GM12878 (cell line): ENCODE data around the gene COL5A1. TPM values are rescaled to one million over a fixed set of nuclear protein-coding genes. Genes with fewer than 3 reads are reported as not detected.

Source experiments
- ATAC-seq: fragments of 200-7000 bp; cut with Tn5 transposase; 3 replicates; pipeline ENCODE4 v1.9.1; 2020; ENCODE audit warnings: mild to moderate bottlenecking, moderate library complexity
- BruUV-seq: library from RNA; stranded (reverse); fragments of 400-500 nt; replicated peaks from 2 replicates; lab custom pipeline; 2021; lab: Mats Ljungman, UMichigan
- CTCF ChIA-PET: fragments of 300-600 bp; sonication (Branson Sonifier 250); formaldehyde crosslinking; extraction: SDS; loops from one replicate; lab custom pipeline; 2021; ENCODE audit warnings: inconsistent platforms; lab: Yijun Ruan, JAX
- POLR2A ChIA-PET: fragments of 350-600 bp; formaldehyde crosslinking; extraction: SDS; loops from one replicate; lab custom pipeline; 2021; ENCODE audit warnings: inconsistent platforms; lab: Charles Lee
- RAD21 ChIA-PET: fragments of 300-600 bp; sonication (Branson Sonifier 250); formaldehyde crosslinking; loops from one replicate; lab custom pipeline; 2023; ENCODE audit warnings: antibody characterized with exemption; ENCODE audit not compliant: unreplicated experiment; lab: Charles Lee
- SMC1A ChIA-PET: fragments of 300-600 bp; sonication (Branson Sonifier 250); formaldehyde crosslinking; loops from one replicate; lab custom pipeline; 2023; ENCODE audit not compliant: unreplicated experiment, uncharacterized antibody; lab: Charles Lee
- DNase-seq: peaks from one replicate; pipeline ENCODE4 v3.0.0-alpha.2; 2011; ENCODE audit warnings: low read depth, low spot score
- FAIRE-seq: peaks from 3 replicates; lab custom pipeline; 2011; peaks lifted over from hg19 to GRCh38; lab: Jason Lieb, UNC
- H2AFZ ChIP-seq: 2 replicates; pipeline ENCODE4 v1.6.0; 2011; ENCODE audit warnings: low read depth, low read length, control low read depth; ENCODE audit not compliant: control insufficient read depth
- H3K27ac ChIP-seq: 2 replicates; pipeline ENCODE4 v1.5.1; 2011; ENCODE audit warnings: control low read depth; ENCODE audit not compliant: control insufficient read depth, insufficient read depth
- H3K27me3 ChIP-seq, 2 experiments: replicated peaks in 1 of 2; 2 replicates each; pipeline versions ENCODE4 v1.6.0 to v1.6.1; 2011; ENCODE audit warnings: low read length in 1 of 2; ENCODE audit not compliant: control insufficient read depth in 2 of 2, insufficient read depth in 2 of 2
- H3K36me3 ChIP-seq, 2 experiments: 2 replicates each; pipeline ENCODE4 v1.5.1; 2011; ENCODE audit warnings: low read length in 1 of 2; ENCODE audit not compliant: control insufficient read depth in 2 of 2, insufficient read depth in 2 of 2
- H3K4me1 ChIP-seq: 2 replicates; pipeline ENCODE4 v1.6.1; 2011; ENCODE audit warnings: mild to moderate bottlenecking, low read length, moderate library complexity, mixed read lengths; ENCODE audit not compliant: control insufficient read depth, insufficient read depth
- H3K4me2 ChIP-seq: 2 replicates; pipeline ENCODE4 v1.6.0; 2011; ENCODE audit warnings: control low read depth; ENCODE audit not compliant: control insufficient read depth, insufficient read depth
- H3K4me3 ChIP-seq: fragments of 200-600 bp; sonication (generic); 2 replicates; pipeline ENCODE4 v1.5.1; 2016
- H3K79me2 ChIP-seq: 2 replicates; pipeline ENCODE4 v1.6.0; 2011; ENCODE audit warnings: low read length; ENCODE audit not compliant: control insufficient read depth, insufficient read depth
- H3K9ac ChIP-seq: 2 replicates; pipeline ENCODE4 v1.8.0; 2011; ENCODE audit warnings: low read length, control low read depth, mixed read lengths; ENCODE audit not compliant: control insufficient read depth, insufficient read depth
- H3K9me3 ChIP-seq: replicated peaks from 3 replicates; pipeline ENCODE4 v1.5.1; 2011; ENCODE audit warnings: mild to moderate bottlenecking, low read length; ENCODE audit not compliant: control insufficient read depth, insufficient read depth
- H4K20me1 ChIP-seq: 2 replicates; pipeline ENCODE4 v1.6.0; 2011; ENCODE audit not compliant: control insufficient read depth, insufficient read depth
- CHD1 ChIP-seq: IDR thresholded peaks from 2 replicates; pipeline ENCODE4 v1.6.1; 2012; ENCODE audit warnings: low read depth, low read length, improper control_type of control experiment
- DPF2 ChIP-seq: fragments of 450-650 bp; IDR thresholded peaks from 2 replicates; pipeline ENCODE4 v1.6.1; 2017; ENCODE audit warnings: mild to moderate bottlenecking
- IKZF2 ChIP-seq, 2 experiments: fragments of 450-650 bp; IDR thresholded peaks; 2 replicates each; pipeline ENCODE4 v1.6.1; 2017; ENCODE audit warnings: mild to moderate bottlenecking in 2 of 2, moderate library complexity in 2 of 2
- JUND ChIP-seq: IDR thresholded peaks from 2 replicates; pipeline ENCODE4 v1.6.1; 2012; ENCODE audit warnings: low read depth, mild to moderate bottlenecking, low read length, improper control_type of control experiment, moderate library complexity
- MTA3 ChIP-seq: IDR thresholded peaks from 2 replicates; pipeline ENCODE4 v1.6.1; 2012; ENCODE audit warnings: low read length, inconsistent platforms, borderline replicate concordance
- MYC ChIP-seq: IDR thresholded peaks from 2 replicates; pipeline ENCODE4 v1.6.1; 2011; ENCODE audit warnings: mild to moderate bottlenecking, low read length, moderate library complexity, inconsistent platforms; ENCODE audit not compliant: insufficient read depth, insufficient replicate concordance, insufficient read length, severe bottlenecking
- NR2C2 ChIP-seq: IDR thresholded peaks from 2 replicates; pipeline ENCODE4 v1.6.1; 2011; ENCODE audit warnings: borderline replicate concordance, low read depth; ENCODE audit not compliant: control insufficient read depth, insufficient read length
- SP1 ChIP-seq: IDR thresholded peaks from one replicate; pipeline ENCODE4 v1.6.1; 2011; ENCODE audit warnings: low read depth, low read length
- SREBF1 ChIP-seq: IDR thresholded peaks from 2 replicates; pipeline ENCODE4 v1.6.1; 2012; ENCODE audit warnings: mild to moderate bottlenecking, low read length
- TCF12 ChIP-seq: IDR thresholded peaks from 2 replicates; pipeline ENCODE4 v1.6.1; 2011; ENCODE audit warnings: low read depth, mild to moderate bottlenecking, low read length
- WGBS: methylation state at CpG from one replicate; pipeline ENCODE4 v1.1.6; 2016; ENCODE audit warnings: low lambda C conversion rate; ENCODE audit not compliant: insufficient replicate concordance, insufficient coverage; ENCODE audit errors: missing lambda C conversion rate; 5-methylcytosine and 5-hydroxymethylcytosine counted together
- in situ Hi-C: fragments of 300-500 bp; cut with MboI; formaldehyde crosslinking; loops from 9 replicates; pipeline ENCODE4 v1.14.3; 2018; ENCODE audit warnings: mixed read lengths
- intact Hi-C: fragments of 100-400 bp; cut with micrococcal nuclease; formaldehyde crosslinking; loops from one replicate; pipeline ENCODE4 v1.14.2; 2022; ENCODE audit not compliant: unreplicated experiment
- polyA plus RNA-seq, 11 experiments: library from polyadenylated mRNA; depleted of rRNA in 4 of 11; unstranded in 6 of 11; stranded (reverse) in 5 of 11; fragments of >200 nt; fragmentation: Nextera tagmentation in 4 of 11; fragmentation: Illumina TruSeq in 1 of 11; extraction: Ambion mirVana in 4 of 11; extraction: Trizol in 1 of 11; gene quantifications; 1 replicate in 1 of 11; 2 replicates in 10 of 11; pipeline versions ENCODE4 v1.2.1 to v1.2.3, GENCODE V29; 2011 to 2016; ENCODE audit warnings: inconsistent platforms in 2 of 11, missing spikeins in 2 of 11, low read depth in 1 of 11
- total RNA-seq, 4 experiments: library from RNA; depleted of rRNA in 3 of 4; stranded (reverse); fragments of >200 nt in 3 of 4; fragmentation: Illumina TruSeq in 1 of 4; extraction: Trizol in 1 of 4; gene quantifications; 2 replicates each; pipeline versions ENCODE4 v1.2.1 to v1.2.3, GENCODE V29; 2013 to 2021
- TF ChIP-seq, protein P1 (sequence below): IDR thresholded peaks from 2 replicates; pipeline ENCODE4 v1.6.1; 2012; ENCODE audit warnings: low read length, inconsistent platforms
- TF ChIP-seq, protein P2 (sequence below): fragments of 450-650 bp; formaldehyde crosslinking; IDR thresholded peaks from 2 replicates; pipeline ENCODE4 v1.4.0; 2020; ENCODE audit warnings: mild to moderate bottlenecking, moderate library complexity

Gene COL5A1
- total and polyA plus RNA-seq, 10 of the 15 experiments (the other 5 are each of a cell fraction or from before 2014, with no cell fraction given), result under 0.01 to 0.15 (median 0.13) TPM; not detected in 4

DNA sequence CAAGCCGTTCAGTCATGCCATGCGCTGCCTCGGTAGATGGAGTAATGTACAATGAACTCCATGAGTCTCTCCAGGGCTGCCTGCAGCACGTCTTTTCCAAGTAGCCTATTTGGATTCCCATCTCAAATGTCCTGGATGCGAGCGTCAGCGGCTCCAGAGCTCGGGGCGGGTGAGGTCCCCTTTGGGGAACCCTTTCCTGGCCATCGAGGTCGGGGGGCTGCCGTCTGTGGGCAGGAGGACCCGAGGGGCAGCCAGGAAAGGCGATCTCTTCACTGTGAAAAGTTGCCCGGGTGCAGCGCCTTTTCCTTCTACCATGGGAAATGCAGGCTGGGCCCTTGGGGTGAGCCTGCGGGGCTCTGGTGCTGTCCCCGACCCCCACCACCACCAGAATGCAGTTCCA lies 202.1 kb downstream of the COL5A1 start:
- Histone ChIP-seq H3K4me2 (no peak overlapping the region), H2AFZ (no peak overlapping the region), H3K4me3 (no peak overlapping the region), H3K9ac (no peak overlapping the region), H3K36me3 (no peaks in the 10 kb centered on the region), H4K20me1 (no peaks in the 10 kb centered on the region), H3K79me2 (no peaks in the 10 kb centered on the region), H3K27ac (no peak overlapping the region), H3K9me3 (no peaks in the 10 kb centered on the region; the same call in 2 of the 3 replicates), H3K27me3 (no peaks in the 10 kb centered on the region), H3K4me1 (no peaks in the 10 kb centered on the region)
- no peak for TF ChIP-seq MTA3
- TF ChIP-seq TCF12, result no peak
- no peak for TF ChIP-seq IKZF2 (IDR thresholded peaks at IDR 0.05)
- TF ChIP-seq SP1, result no peak
- TF ChIP-seq, protein P1, sequence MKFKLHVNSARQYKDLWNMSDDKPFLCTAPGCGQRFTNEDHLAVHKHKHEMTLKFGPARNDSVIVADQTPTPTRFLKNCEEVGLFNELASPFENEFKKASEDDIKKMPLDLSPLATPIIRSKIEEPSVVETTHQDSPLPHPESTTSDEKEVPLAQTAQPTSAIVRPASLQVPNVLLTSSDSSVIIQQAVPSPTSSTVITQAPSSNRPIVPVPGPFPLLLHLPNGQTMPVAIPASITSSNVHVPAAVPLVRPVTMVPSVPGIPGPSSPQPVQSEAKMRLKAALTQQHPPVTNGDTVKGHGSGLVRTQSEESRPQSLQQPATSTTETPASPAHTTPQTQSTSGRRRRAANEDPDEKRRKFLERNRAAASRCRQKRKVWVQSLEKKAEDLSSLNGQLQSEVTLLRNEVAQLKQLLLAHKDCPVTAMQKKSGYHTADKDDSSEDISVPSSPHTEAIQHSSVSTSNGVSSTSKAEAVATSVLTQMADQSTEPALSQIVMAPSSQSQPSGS, result no peak
- ChIA-PET POLR2A (no interaction called here), SMC1A (no interaction called here), CTCF (no interaction called here), RAD21 (no interaction called here)
- in situ Hi-C loops, result no loop called here
- no TSS peak for BruUV-seq
- DNase-seq, result no peak
- no peak for ATAC-seq
- intact Hi-C loops, result no loop called here
- FAIRE-seq, result no peak
- 16% methylated on average over 17 of the region's 18 CpGs for WGBS

DNA sequence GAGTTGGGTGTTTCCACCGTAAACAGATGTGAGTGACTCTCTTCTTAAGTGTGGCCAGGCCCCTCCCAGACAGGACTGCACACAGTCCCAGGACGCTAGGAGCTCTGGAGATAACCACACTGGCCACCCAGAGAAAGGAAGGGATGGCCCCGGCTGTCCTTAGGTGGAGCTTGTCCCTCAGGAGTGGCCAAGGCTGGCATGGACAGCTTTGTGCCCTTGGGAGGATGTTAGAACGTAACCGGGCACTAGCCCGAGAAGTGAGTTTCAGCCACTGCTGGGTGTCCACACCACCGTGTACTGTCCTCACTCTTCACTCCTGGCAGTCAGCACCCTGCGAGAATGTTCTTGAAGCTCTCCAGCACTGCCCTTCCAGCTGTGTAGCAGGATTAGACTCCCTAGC lies 203.2 kb downstream of the COL5A1 start:
- ATAC-seq, result no peak
- no TSS peak for BruUV-seq
- Histone ChIP-seq H4K20me1 (no peaks in the 10 kb centered on the region), H3K27ac (no peak overlapping the region), H3K4me1 (no peaks in the 10 kb centered on the region), H3K79me2 (no peaks in the 10 kb centered on the region), H3K9me3 (no peaks in the 10 kb centered on the region; the same call in 2 of the 3 replicates), H3K36me3 (no peaks in the 10 kb centered on the region), H2AFZ (no peak overlapping the region), H3K4me3 (no peak overlapping the region), H3K27me3 (no peaks in the 10 kb centered on the region), H3K4me2 (no peak overlapping the region), H3K9ac (no peak overlapping the region)
- FAIRE-seq, result no peak
- ChIA-PET CTCF (no interaction called here), SMC1A (no interaction called here), POLR2A (no interaction called here), RAD21 (no interaction called here)
- in situ Hi-C loops (no loop called here), intact Hi-C loops (no loop called here)
- no peak for DNase-seq
- WGBS, result 51% methylated on average over 7 of the region's 8 CpGs
- no peak for TF ChIP-seq DPF2
- TF ChIP-seq SREBF1, result no peak
- TF ChIP-seq JUND, result no peak
- TF ChIP-seq MYC, result no peak
- TF ChIP-seq NR2C2, result no peak
- TF ChIP-seq CHD1, result no peak
- TF ChIP-seq, protein P2, sequence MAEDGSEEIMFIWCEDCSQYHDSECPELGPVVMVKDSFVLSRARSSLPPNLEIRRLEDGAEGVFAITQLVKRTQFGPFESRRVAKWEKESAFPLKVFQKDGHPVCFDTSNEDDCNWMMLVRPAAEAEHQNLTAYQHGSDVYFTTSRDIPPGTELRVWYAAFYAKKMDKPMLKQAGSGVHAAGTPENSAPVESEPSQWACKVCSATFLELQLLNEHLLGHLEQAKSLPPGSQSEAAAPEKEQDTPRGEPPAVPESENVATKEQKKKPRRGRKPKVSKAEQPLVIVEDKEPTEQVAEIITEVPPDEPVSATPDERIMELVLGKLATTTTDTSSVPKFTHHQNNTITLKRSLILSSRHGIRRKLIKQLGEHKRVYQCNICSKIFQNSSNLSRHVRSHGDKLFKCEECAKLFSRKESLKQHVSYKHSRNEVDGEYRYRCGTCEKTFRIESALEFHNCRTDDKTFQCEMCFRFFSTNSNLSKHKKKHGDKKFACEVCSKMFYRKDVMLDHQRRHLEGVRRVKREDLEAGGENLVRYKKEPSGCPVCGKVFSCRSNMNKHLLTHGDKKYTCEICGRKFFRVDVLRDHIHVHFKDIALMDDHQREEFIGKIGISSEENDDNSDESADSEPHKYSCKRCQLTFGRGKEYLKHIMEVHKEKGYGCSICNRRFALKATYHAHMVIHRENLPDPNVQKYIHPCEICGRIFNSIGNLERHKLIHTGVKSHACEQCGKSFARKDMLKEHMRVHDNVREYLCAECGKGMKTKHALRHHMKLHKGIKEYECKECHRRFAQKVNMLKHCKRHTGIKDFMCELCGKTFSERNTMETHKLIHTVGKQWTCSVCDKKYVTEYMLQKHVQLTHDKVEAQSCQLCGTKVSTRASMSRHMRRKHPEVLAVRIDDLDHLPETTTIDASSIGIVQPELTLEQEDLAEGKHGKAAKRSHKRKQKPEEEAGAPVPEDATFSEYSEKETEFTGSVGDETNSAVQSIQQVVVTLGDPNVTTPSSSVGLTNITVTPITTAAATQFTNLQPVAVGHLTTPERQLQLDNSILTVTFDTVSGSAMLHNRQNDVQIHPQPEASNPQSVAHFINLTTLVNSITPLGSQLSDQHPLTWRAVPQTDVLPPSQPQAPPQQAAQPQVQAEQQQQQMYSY (CRISPR knock-in tag), result no peak
